Testis (tissue), 2 donors: ENCODE results near the gene CHST8.

Experiments
- CTCF ChIP-seq, 3 experiments: fragments of 450-650 bp in 2 of 3; fragments of 200-600 bp in 1 of 3; sonication (generic) in 1 of 3; IDR thresholded peaks; one replicate each; pipeline ENCODE4 v1.5.1; 2016 to 2019; ENCODE audit warnings: antibody characterized with exemption in 3 of 3, mild to moderate bottlenecking in 2 of 3, moderate library complexity in 1 of 3
- POLR2A ChIP-seq: fragments of 450-650 bp; IDR thresholded peaks from one replicate; pipeline ENCODE4 v1.6.1; 2017; ENCODE audit warnings: antibody characterized with exemption, mild to moderate bottlenecking, moderate library complexity

GRCh38 chr19:33664744-33665143 lies 43.0 kb downstream of the CHST8 start:
- TF ChIP-seq CTCF (IDR thresholded peaks at IDR 0.05) (no peak), POLR2A (no peak)
